ENCODE measurements around the gene OR2A5. TPM values are rescaled to one million over a fixed set of nuclear protein-coding genes. Genes with fewer than 3 reads are reported as not detected.

Gene OR2A5
- total and polyA plus RNA-seq, 2 of the 8 experiments (the other 6 are each of a cell fraction or from before 2014, with no cell fraction given), result not detected

GRCh38 chr7:144087230-144087629 is 38.5 kb downstream of the OR2A5 start (continued):
- TF ChIP-seq, protein P1, sequence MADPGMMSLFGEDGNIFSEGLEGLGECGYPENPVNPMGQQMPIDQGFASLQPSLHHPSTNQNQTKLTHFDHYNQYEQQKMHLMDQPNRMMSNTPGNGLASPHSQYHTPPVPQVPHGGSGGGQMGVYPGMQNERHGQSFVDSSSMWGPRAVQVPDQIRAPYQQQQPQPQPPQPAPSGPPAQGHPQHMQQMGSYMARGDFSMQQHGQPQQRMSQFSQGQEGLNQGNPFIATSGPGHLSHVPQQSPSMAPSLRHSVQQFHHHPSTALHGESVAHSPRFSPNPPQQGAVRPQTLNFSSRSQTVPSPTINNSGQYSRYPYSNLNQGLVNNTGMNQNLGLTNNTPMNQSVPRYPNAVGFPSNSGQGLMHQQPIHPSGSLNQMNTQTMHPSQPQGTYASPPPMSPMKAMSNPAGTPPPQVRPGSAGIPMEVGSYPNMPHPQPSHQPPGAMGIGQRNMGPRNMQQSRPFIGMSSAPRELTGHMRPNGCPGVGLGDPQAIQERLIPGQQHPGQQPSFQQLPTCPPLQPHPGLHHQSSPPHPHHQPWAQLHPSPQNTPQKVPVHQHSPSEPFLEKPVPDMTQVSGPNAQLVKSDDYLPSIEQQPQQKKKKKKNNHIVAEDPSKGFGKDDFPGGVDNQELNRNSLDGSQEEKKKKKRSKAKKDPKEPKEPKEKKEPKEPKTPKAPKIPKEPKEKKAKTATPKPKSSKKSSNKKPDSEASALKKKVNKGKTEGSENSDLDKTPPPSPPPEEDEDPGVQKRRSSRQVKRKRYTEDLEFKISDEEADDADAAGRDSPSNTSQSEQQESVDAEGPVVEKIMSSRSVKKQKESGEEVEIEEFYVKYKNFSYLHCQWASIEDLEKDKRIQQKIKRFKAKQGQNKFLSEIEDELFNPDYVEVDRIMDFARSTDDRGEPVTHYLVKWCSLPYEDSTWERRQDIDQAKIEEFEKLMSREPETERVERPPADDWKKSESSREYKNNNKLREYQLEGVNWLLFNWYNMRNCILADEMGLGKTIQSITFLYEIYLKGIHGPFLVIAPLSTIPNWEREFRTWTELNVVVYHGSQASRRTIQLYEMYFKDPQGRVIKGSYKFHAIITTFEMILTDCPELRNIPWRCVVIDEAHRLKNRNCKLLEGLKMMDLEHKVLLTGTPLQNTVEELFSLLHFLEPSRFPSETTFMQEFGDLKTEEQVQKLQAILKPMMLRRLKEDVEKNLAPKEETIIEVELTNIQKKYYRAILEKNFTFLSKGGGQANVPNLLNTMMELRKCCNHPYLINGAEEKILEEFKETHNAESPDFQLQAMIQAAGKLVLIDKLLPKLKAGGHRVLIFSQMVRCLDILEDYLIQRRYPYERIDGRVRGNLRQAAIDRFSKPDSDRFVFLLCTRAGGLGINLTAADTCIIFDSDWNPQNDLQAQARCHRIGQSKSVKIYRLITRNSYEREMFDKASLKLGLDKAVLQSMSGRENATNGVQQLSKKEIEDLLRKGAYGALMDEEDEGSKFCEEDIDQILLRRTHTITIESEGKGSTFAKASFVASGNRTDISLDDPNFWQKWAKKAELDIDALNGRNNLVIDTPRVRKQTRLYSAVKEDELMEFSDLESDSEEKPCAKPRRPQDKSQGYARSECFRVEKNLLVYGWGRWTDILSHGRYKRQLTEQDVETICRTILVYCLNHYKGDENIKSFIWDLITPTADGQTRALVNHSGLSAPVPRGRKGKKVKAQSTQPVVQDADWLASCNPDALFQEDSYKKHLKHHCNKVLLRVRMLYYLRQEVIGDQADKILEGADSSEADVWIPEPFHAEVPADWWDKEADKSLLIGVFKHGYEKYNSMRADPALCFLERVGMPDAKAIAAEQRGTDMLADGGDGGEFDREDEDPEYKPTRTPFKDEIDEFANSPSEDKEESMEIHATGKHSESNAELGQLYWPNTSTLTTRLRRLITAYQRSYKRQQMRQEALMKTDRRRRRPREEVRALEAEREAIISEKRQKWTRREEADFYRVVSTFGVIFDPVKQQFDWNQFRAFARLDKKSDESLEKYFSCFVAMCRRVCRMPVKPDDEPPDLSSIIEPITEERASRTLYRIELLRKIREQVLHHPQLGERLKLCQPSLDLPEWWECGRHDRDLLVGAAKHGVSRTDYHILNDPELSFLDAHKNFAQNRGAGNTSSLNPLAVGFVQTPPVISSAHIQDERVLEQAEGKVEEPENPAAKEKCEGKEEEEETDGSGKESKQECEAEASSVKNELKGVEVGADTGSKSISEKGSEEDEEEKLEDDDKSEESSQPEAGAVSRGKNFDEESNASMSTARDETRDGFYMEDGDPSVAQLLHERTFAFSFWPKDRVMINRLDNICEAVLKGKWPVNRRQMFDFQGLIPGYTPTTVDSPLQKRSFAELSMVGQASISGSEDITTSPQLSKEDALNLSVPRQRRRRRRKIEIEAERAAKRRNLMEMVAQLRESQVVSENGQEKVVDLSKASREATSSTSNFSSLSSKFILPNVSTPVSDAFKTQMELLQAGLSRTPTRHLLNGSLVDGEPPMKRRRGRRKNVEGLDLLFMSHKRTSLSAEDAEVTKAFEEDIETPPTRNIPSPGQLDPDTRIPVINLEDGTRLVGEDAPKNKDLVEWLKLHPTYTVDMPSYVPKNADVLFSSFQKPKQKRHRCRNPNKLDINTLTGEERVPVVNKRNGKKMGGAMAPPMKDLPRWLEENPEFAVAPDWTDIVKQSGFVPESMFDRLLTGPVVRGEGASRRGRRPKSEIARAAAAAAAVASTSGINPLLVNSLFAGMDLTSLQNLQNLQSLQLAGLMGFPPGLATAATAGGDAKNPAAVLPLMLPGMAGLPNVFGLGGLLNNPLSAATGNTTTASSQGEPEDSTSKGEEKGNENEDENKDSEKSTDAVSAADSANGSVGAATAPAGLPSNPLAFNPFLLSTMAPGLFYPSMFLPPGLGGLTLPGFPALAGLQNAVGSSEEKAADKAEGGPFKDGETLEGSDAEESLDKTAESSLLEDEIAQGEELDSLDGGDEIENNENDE (IDR thresholded peaks at IDR 0.05; ENCODE audit: insufficient replicate concordance, low read length), result peak; percentile 96
- TF ChIP-seq CREB1 (IDR thresholded peaks at IDR 0.05) (no peak), BRCA1 (IDR thresholded peaks at IDR 0.05; ENCODE audit: low read depth, low read length) (no peak)

All from H1 (cell line).